Right cardiac atrium (tissue), 5 donors: ENCODE measurements around the gene MRS2. TPM values are rescaled to one million over a fixed set of nuclear protein-coding genes. Genes with fewer than 3 reads are reported as not detected.
"Not testable (repeated sequence)": the region's sequence is repeated elsewhere in the genome, so short reads cannot be mapped to it uniquely, and the experiment has no call there.

Experiments
- ATAC-seq, 2 donors: fragments of 200-7000 bp; cut with Tn5 transposase; one replicate each; pipeline versions ENCODE4 v1.8.0 to v1.9.1; 2020; ENCODE audit warnings: moderate library complexity in 2 of 2, mild to moderate bottlenecking in 1 of 2
- DNase-seq, 3 donors: peaks; one replicate each; pipeline ENCODE4 v3.0.0-alpha.2; 2020
- H3K27ac ChIP-seq: one replicate; pipeline ENCODE4 v1.5.1; 2013; ENCODE audit warnings: mild to moderate bottlenecking, low read length, control low read depth, moderate library complexity
- H3K27me3 ChIP-seq: one replicate; pipeline ENCODE4 v1.6.1; 2013; ENCODE audit not compliant: control insufficient read depth, insufficient read depth
- H3K4me1 ChIP-seq: one replicate; pipeline ENCODE4 v1.6.1; 2013; ENCODE audit warnings: low read length; ENCODE audit not compliant: control insufficient read depth, insufficient read depth
- H3K4me3 ChIP-seq: one replicate; pipeline ENCODE4 v1.5.1; 2013; ENCODE audit warnings: low read length, control low read depth
- H3K9me3 ChIP-seq: one replicate; pipeline ENCODE4 v1.6.1; 2013; ENCODE audit warnings: low read length; ENCODE audit not compliant: control insufficient read depth
- WGBS: extraction: QIAGEN DNeasy Blood & Tissue Kit; methylation state at CpG from one replicate; pipeline ENCODE4 v1.1.7; 2013; 5-methylcytosine and 5-hydroxymethylcytosine counted together
- intact Hi-C, 4 donors: fragments of 100-400 bp; cut with DNase I; formaldehyde crosslinking; loops; one replicate each; pipeline versions ENCODE4 v1.11.0 to v1.14.0; 2022 to 2023
- polyA plus RNA-seq: library from polyadenylated mRNA; stranded (reverse); fragments of 200-250 nt; gene quantifications from one replicate; pipeline ENCODE4 v1.2.3, GENCODE V29; 2013
- total RNA-seq, 4 donors: library from RNA; stranded (reverse); fragmentation: NEBNext Ultra II Directional; extraction: Animal tissue kit (Norgen Biotek cat#: 25700); gene quantifications; one replicate each; pipeline ENCODE4 v1.2.1, GENCODE V29; 2021
- donor health status: healthy with polysubstance abuse.
- donor health status: DM: no; HTN: yes; CAD: no.
- donor health status: DM: no; HTN: no; CAD: no.
- donor health status: DM: no; HTN: yes; CAD: no; lungs with severe emphysema.
- donor health status: DM: yes; HTN: yes; CAD: no.

The MRS2 gene
- total and polyA plus RNA-seq, 5 donors: 30.3 to 45.3 (median 39.3) TPM

DNA sequence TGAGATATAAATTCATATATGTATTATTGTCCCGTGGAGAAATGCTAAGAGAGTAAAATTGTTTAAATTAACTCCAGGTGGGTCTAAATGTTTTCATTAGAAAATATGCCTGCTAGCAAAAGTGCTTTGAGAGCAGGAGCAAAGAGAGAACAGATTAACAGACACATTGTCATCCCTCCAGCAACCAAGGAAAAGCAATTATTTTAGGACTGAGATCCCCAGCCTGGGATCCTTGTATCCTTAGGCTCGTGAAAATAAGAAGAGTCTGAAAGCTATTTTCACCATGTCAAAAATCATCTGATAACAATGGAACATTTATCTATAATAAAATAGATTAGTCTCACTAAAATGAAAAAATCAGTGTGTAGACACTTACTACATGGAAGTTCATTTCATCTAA lies 11.5 kb upstream of the MRS2 start:
- intact Hi-C loops: loop anchor here in 1 of 4 donors (5.0 kb wide), 1 partner anchor 109 kb away; no protein-coding TSS in a partner anchor
- 55% methylated on average over 2 of the region's 2 CpGs for WGBS

DNA sequence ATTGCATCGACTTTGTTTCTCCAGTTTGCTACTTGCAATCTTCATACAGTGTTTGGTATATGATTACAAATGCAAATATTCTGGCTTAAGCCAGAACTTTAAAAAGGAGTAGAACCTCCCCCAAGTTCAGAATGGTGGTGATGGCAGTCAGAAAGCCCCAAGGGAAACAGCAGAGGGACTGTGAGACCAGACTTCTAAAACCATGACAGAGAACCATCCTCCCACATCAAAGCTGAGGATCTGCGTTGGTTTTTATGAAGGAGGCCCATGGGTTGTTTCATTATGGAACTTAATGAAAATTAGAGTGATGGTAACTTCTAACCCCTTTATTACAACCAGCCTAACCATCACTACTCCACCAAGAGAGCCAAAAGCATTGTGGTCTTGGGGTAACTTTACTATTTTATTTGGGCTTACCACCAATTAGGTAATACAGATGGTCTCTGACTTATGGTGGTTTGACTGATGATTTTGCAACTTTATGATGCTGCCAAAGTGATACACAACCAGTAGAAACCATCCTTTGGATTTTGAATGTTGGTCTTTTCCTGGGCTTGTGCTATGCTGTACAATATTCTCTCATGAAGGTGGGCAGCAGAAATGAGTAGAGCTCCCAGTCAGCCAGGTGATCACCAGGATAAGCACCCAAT lies 10.9 kb upstream of the MRS2 start:
- H3K27me3 ChIP-seq: no peaks in the 10 kb centered on the region
- ATAC-seq (no peak), DNase-seq (no peak)
- H3K4me3 ChIP-seq: no peak overlapping the region
- H3K27ac ChIP-seq: no peak overlapping the region
- 81% methylated on average over 2 of the region's 2 CpGs for WGBS
- intact Hi-C loops: loop anchor here in 1 of 4 donors (5.0 kb wide), 1 partner anchor 110 kb away; no protein-coding TSS in a partner anchor
- peaks cover 1% of the 10 kb centered on the region for H3K9me3 ChIP-seq
- no peaks in the 10 kb centered on the region for H3K4me1 ChIP-seq

More for the DNA sequence above, 11.5 kb upstream of the MRS2 start:
- H3K27ac ChIP-seq: no peak overlapping the region
- DNase-seq (no peak), ATAC-seq (no peak)
- H3K9me3 ChIP-seq: no peaks in the 10 kb centered on the region
- no peaks in the 10 kb centered on the region for H3K27me3 ChIP-seq
- H3K4me1 ChIP-seq: no peaks in the 10 kb centered on the region
- H3K4me3 ChIP-seq: no peak overlapping the region

DNA sequence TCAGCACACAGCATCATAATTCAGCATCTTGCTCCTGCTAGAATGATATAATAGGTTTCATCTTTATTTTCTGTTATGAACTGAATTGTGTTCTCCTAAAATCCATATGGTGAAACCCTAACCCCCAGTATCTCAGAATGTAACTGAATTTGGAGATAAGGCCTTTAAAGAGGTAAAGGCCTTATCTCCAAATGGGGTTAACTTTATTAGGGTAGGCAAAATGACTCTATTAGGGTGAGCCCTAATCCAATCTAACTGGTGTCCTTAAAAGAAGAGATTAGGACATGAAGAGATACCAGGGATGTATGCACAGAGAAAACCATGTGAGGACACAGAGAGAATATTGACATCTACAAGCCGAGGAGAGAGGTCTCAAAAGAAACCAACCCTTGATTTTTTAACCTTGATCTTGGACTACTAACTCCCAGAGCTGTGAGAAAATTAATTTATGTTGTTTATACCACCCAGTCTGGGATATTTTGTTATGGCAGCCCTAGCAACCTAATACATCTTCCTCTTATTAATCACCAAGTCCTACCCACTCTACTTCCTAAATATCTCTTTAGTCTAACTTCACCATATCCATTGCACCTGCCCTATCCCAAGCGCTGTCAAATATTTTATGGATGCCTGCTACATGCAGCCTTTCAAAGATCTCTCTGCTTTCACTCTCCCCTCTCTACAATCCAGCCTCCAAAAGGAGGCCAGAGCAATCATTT lies 8.5 kb upstream of the MRS2 start:
- H3K4me1 ChIP-seq: no peaks in the 10 kb centered on the region
- no peak for DNase-seq
- H3K9me3 ChIP-seq: peaks cover 1% of the 10 kb centered on the region
- intact Hi-C loops: loop anchor here in 1 of 4 donors (5.0 kb wide), 1 partner anchor 112 kb away; no protein-coding TSS in a partner anchor
- H3K27me3 ChIP-seq: no peaks in the 10 kb centered on the region
- no peak for ATAC-seq
- H3K27ac ChIP-seq: no peak overlapping the region
- WGBS: 89% methylated on average over 2 of the region's 2 CpGs
- H3K4me3 ChIP-seq: no peak overlapping the region

DNA sequence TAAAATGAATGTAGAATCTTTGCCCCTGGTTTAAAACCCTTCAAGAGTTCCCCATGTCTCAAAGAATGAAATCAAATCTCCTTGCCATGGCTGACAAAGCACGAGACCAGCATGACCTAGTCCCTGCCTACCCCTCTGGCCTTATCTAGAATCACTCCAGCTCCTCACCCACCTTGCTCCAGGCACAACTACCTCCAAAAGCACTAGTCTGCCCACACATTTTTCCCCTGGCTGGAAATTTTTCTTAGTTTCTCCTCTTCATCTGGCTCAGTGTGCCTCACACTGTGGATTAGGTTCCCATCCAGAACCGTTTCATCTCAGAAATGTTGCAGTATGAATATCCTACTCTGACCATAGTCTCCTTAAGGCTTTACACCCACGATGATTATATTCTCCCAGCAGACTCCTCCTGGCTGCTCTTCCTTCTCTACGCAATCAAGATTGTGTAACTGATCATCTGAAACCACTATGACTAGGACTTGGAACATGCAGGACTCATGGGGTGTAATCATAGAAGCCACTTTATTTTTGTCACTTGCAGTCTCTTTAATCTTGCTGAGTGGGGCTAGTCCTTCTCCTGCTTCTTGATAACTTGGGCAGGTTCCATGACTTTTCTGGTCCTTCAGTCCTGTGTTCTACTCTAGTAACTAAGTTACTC lies 7.8 kb upstream of the MRS2 start:
- WGBS: 74% methylated on average over 4 of the region's 4 CpGs
- intact Hi-C loops: loop anchor here in 1 of 4 donors (5.0 kb wide), 1 partner anchor 113 kb away; no protein-coding TSS in a partner anchor
- H3K27ac ChIP-seq: no peak overlapping the region
- no peak for DNase-seq
- no peaks in the 10 kb centered on the region for H3K4me1 ChIP-seq
- H3K9me3 ChIP-seq: peaks cover 1% of the 10 kb centered on the region
- no peak for ATAC-seq
- H3K27me3 ChIP-seq: no peaks in the 10 kb centered on the region
- no peak overlapping the region for H3K4me3 ChIP-seq

DNA sequence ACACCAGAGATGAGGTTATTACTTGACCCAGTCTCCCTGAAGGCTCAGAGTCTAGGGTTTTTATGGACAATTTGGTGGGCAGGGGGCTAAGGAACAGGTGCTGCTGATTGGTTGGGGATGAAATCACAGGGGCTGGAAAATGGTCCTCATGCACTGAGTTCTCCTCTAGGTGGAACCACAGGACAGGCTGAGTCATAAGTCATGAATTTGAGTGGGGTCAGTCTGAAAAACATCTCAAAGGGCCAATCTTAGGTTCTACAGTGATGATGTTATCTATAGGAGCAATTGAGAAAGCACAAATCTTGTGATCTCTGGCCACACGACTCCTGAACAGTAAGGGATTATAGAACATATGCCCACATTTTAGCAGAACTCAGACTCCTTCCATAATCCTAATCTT lies 5.9 kb upstream of the MRS2 start:
- peaks cover 1% of the 10 kb centered on the region for H3K9me3 ChIP-seq
- no peaks in the 10 kb centered on the region for H3K27me3 ChIP-seq
- WGBS: 82% methylated on average over 1 of the region's 1 CpG
- no peak overlapping the region for H3K27ac ChIP-seq
- DNase-seq (no peak), ATAC-seq (no peak)
- no peaks in the 10 kb centered on the region for H3K4me1 ChIP-seq
- intact Hi-C loops: no loop called here
- no peak overlapping the region for H3K4me3 ChIP-seq

DNA sequence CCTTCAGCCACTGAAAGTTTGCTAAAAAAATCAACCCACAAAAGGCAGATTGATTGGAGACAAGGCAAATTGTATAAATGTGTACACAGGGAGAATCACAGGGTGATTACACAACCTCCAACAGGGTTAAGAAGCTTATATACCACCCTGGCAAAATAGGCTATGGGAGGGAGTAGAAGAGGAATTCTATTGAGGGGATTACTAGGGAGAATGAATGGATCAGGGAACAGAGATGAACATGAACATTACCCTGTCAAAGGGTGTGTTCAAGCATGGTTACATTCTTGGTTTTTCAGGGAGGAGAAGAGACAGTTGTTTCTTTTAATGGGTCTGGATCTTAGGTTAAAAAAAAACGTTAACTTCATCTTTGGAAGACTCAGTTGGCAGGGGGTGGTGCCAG lies 5.1 kb upstream of the MRS2 start:
- H3K27ac ChIP-seq: no peak overlapping the region
- no peak overlapping the region for H3K4me3 ChIP-seq
- no peaks in the 10 kb centered on the region for H3K4me1 ChIP-seq
- DNase-seq: no peak
- ATAC-seq: no peak
- intact Hi-C loops: no loop called here
- H3K27me3 ChIP-seq: no peaks in the 10 kb centered on the region
- WGBS: 69% methylated on average over 1 of the region's 1 CpG
- H3K9me3 ChIP-seq: peaks cover 1% of the 10 kb centered on the region

DNA sequence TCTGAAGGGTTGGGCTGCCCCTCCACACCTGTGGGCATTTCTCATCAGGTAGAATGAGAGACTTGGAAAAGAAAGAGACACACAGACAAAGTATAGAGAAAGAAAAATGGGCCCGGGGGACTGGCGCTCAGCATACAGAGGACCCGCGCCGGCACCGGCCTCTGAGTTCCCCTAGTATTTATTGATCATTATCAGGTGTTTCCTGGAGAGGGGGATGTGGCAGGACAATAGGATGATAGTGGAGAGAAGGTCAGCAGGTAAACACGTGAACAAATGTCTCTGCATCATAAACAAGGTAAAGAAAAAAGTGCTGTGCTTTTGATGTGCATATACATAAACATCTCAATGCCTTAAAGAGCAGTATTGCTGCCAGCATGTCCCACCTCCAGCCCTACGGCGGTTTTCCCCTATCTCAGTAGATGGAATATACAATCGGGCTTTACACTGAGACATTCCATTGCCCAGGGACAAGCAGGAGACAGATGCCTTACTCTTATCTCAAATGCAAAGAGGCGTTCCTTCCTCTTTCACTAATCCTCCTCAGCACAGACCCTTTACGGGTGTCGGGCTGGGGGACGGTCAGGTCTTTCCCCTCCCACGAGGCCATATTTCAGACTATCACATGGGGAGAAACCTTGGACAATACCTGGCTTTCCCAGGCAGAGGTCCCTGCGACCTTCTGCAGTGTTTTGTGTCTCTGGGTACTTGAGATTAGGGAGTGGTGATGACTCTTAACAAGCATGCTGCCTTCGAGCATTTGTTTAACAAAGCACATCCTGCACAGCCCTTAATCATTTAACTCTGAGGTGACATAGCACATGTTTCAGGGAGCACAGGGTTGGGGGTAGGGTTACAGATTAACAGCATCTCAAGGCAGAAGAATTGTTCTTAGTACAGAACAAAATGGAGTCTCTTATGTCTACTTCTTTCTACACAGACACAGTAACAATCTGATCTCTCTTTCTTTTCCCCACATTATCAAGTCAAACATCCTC lies 2.4 kb upstream of the MRS2 start:
- H3K4me1 ChIP-seq, intact Hi-C loops, ATAC-seq, H3K9me3 ChIP-seq, DNase-seq, H3K27ac ChIP-seq, H3K4me3 ChIP-seq, H3K27me3 ChIP-seq: not testable (repeated sequence)
- WGBS: 18% methylated on average over 17 of the region's 17 CpGs

DNA sequence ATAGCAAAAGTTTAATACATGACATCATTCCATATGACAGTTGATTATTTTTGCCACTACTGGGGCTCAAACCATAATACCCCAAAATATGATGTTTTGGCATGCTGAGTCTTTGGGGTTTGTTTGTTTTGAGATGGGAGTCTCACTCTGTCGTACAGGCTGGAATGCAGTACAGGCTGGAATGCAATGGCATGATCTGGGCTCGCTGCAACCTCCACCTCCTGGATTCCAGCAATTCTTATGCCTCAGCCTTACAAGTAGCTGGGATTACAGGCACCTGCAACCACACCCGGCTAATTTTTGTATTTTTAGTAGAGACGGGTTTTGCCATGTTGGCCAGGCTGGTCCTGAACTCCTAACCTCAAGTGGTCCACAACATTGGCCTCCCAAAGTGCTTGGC lies 1.3 kb upstream of the MRS2 start:
- 58% methylated on average over 4 of the region's 4 CpGs for WGBS
- Histone ChIP-seq H3K27me3 (no peaks in the 10 kb centered on the region), H3K4me3 (no peak overlapping the region), H3K4me1 (no peaks in the 10 kb centered on the region), H3K9me3 (peaks cover 1% of the 10 kb centered on the region), H3K27ac (no peak overlapping the region)
- no peak for DNase-seq
- intact Hi-C loops: no loop called here
- no peak for ATAC-seq

DNA sequence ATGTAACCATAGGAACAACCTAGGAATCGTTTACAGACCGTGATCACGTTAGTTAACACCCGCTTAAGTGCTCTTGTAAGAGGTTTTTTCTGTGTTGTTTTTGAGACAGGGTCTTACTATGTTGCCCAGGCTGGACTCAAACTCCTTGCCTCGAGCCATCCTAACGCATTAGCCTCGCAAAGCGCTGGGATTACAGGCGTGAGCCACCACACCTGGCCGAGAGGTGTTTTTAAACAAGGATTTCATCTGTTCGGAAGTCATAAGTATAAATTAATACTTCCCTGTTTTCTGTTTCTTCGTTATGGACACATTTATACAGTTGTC lies 727 bp downstream of the MRS2 start:
- 6% methylated on average over 12 of the region's 12 CpGs for WGBS
- peak overlapping the region; percentile 67 for H3K4me3 ChIP-seq
- no peak for DNase-seq
- H3K4me1 ChIP-seq: no peaks in the 10 kb centered on the region
- H3K9me3 ChIP-seq: no peaks in the 10 kb centered on the region
- intact Hi-C loops: no loop called here
- H3K27me3 ChIP-seq: no peaks in the 10 kb centered on the region
- no peak for ATAC-seq
- H3K27ac ChIP-seq: peak overlapping the region; percentile 43

DNA sequence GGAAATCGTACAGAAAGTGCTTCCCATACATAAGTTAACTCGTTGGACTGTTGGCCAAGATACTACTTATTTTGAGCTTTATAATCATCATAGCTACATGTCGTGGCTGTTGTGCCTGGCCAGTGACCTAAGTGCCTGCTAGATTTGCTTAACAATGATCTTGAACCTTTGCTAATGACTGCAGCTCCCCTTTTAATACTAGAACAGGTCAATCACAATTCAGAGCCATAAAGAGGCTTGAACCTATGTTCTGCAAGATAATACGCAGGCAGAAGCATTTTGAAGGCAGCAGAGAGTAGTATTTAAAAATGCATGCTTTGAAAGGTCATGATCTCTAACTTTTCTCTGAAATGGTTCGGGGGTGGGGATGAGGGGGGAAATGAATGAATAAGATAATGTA lies 2.5 kb downstream of the MRS2 start:
- no peak overlapping the region for H3K27ac ChIP-seq
- 90% methylated on average over 5 of the region's 5 CpGs for WGBS
- H3K4me3 ChIP-seq: no peak overlapping the region
- no peaks in the 10 kb centered on the region for H3K27me3 ChIP-seq
- H3K9me3 ChIP-seq: no peaks in the 10 kb centered on the region
- intact Hi-C loops: no loop called here
- no peak for DNase-seq
- ATAC-seq: no peak
- no peaks in the 10 kb centered on the region for H3K4me1 ChIP-seq
